Pulmonary artery endothelial cell (primary cell): ENCODE results near the gene IQGAP2. TPM values are rescaled to one million over a fixed set of nuclear protein-coding genes. Genes with fewer than 3 reads are reported as not detected.

Experiments
- DNase-seq: peaks from one replicate; pipeline ENCODE4 v3.0.0-alpha.2; 2011; ENCODE audit warnings: low read depth, low spot score
- total RNA-seq: library from RNA; depleted of rRNA; stranded (reverse); fragments of >200 nt; gene quantifications from 2 replicates; pipeline ENCODE4 v1.2.3, GENCODE V29; 2014

The IQGAP2 gene
- total RNA-seq, 1 donor from 2014 or later: 4.4 TPM

GRCh38 chr5:76560952-76561891 lies 158.1 kb downstream of the IQGAP2 start:
- DNase-seq: no peak

DNA sequence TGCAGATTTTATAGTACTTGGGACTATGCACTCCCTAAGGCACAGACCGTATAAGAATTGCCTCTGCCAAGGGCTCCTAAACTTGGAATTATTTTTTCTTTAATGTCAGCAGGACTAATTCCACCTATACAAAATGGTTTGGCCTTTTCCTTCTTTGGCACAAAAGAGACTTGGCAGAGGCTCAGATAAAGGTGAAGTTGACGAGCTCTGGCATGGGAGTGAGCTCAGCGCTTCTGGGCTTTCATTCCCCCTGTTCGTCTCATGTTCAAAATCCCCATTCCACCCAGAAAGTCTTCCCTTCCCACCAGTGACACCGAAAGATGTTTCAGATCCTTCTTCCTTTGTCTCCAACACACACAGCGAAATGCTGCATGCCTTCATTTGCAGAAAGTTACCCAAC lies 158.9 kb downstream of the IQGAP2 start:
- DNase-seq: no peak

DNA sequence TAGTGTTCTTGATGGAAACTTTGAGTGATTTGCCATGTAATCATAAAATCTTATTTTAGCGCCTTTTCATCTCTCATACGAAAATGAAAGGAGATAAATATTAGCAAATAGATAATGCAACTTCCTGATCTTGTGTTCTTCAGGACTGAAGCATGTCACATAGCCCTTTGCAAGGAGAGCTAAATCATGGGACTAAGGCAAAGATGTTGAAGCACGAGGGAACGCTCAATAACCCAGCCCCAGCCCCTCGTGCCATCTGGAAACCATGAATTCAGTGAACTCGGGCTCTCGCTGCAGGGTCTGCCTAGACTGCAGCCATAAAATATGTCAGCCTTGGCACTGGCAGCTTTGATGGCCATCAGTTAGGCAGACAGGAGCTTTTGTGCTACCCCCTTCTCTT lies 161.9 kb downstream of the IQGAP2 start:
- DNase-seq: no peak

DNA sequence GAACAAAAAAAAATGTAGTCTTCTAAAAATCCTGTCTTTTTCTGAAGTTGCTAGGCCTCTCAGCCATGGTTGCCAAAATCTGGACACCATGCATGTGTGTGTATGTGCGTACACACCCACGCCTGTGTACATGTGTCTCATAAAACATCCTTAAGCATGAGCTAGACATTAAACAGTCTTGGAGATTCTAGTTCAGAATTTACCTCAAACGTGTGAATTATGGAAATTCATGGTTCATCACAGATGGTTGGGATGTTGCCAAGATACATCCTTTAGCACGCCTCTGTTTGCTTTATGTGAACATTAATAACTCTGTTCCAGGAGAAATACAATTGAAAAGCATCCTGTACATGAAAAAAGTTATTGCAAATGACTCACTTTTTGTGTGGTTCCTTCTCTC lies 167.1 kb downstream of the IQGAP2 start:
- no peak for DNase-seq

GRCh38 chr5:76571559-76571958 lies 168.5 kb downstream of the IQGAP2 start:
- no peak for DNase-seq

DNA sequence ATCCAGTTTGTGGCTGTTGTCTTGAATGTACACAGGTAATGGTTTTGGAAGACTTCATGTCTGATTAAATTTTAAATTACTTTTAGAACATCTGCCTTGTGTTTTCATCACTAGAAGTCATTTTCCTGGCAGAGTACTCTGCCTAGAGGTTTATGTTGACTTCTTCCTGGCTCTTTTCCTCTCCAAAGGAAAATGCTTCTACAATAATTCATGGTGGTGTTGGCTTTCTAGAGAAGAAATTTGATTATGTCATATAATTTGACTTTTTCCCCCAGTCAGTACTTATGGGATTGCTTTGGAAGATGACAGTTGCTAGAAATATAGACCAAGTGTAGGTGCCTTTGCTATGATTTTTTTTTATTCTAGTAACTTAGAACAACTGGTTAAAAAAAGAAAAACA lies 173.4 kb downstream of the IQGAP2 start:
- no peak for DNase-seq

DNA sequence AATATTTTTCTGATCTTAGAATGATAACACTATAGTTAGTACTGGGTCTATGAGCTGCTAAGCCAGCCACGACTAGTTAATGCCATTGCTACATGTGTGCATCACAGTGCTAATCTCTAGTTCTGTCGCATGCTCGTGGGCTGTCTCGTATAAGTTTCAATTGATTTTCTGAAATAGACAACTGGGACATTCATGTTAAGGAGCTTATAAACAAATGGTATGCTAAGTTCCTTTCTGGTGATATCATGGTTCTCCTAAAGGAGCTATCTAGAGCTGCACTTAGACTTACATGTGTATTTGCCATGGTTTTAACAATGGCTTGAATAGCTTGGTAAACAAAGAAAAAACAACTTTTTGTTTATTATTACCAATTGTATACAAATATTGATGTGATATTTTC lies 173.9 kb downstream of the IQGAP2 start:
- no peak for DNase-seq

GRCh38 chr5:76579166-76579937 lies 176.3 kb downstream of the IQGAP2 start:
- no peak for DNase-seq

- DNase-seq: no peak
These were observed 177.9 kb downstream of the IQGAP2 start for GRCh38 chr5:76580981-76581380.

DNA sequence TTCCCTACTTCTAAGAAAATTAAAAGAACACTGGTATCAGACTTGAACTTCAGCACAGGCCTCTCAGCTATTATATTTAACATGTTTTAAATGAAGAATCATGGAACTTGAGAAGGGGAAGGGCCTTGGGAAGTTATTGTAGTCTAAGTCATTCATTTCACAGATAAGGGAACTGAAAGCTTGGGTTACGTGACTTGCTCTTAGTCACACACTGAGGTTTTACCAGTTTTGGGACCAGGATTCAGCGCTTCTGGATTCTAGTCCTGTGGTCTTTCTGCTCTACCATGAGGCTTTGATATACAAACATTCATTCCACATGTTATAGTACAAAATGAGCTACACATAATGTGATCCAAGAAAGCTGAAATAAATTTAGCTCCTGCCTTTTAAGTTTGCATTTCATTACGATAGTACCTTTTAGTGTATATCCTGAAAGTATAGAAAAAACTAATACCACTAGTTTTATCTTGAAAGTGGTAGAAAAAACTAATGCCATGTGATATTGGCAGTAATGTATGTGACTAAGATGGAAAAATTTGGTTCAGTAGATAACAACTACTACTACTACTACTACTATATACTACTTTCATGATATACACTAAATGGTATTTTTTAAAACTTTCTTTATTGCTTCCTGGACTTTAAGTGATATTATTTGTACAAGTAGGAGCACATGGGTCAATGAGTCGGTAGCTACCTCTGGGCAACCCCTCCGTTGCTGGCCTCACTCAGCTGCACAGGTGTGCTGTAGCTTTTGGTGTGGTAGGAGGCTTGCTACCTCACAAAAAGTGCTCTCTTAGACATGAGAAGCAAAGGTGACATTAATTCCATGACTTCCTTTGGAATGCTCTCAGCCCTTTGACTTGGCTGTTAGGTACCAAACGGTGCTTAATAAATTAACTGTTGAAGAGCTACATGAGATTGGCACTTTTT lies 179.4 kb downstream of the IQGAP2 start:
- DNase-seq: no peak

DNA sequence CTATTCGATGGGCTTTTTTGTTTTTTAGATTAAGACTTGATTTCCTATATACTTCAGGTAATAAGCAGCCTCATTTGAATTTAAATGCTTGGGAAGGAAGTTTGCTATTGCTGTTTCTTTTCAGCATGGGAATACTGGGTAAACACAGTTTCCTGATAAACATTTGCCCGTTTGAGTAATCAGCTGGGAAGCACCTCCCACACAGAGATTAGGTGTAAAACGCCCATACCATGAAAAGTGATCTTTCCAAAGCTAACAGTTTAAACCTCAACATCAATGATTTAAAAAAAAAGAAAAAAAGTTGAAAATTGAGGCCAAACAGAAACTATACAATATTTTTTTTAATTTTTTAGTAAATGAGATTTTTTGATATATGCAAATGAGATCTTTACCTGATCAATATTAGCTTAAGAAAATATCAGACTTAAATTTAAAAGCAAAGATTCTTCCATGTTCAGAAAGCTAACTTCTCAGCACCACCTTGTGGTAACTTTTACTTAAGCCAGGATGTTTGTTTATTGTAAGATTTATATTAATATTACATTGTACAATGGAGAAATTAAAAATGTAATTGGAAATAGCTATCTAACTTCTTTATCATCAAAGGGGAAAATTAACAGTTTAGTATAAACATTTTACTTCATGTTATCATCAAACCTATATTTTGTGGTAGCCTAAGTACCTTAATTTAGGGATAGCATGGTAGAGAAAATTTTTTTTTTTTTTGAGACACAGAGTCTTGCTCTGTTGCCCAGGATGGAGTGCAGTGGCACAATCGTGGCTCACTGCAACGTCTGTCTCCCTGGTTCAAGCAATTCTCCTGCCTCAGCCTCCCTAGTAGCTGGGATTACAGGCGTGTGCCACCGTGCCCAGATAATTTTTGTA lies 180.3 kb downstream of the IQGAP2 start:
- DNase-seq: no peak

DNA sequence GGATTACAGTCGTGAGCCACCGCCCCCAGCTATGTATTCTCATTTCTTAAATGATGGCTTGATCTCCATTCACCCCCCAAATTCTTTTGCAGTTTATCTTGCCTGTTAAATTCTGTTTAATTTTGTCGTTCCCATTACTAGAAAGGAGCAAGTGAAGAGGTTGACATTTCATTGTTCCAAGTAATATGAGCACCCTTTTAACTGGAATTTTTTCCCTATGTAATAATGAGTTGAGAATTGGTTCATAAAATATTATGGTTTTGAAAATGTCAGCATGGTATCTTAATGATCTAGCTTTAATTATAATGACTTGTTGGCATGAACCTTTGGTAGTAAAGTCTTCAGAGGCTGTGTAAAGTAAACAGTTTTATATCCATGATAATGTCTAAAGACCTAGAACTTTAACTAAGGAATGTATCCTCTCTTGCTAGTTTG lies 182.7 kb downstream of the IQGAP2 start:
- DNase-seq: no peak

DNA sequence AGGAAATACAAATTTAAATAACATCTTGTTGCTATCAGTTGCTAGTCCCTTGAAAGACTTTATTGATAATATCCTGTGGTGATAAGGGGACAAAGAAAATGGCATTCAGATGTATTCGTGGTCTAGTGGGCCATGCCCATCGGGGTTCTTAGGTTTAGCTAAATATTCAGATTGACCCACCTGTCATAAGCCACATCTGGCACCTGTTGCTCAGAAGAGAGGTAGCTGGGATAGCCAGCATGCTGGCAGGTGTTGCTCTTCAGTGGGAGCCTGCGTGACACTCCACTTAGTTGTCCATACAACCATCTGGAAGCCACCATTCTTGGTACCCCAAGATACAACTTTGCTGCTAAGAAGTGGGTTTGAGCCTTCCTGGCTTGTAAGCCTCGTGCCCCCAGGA lies 183.4 kb downstream of the IQGAP2 start:
- DNase-seq: no peak

DNA sequence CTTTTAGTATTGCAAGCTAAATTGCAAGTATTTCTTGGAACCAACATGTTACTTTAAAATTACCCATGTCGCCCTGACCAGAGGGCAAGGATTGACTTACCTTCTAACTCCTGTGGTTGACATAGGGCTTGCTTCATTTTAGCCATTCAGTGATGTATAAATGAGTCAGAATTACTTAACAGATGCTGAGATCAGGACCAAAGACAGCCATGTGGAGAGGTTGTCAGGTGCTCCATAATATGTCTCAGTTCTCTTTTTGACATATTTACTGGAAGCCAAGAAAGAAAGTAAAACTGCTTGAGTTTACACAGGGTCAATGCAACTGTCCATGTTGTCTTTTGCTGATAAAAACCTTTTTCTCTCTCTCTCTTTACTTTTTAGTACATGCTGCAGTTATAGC lies 186.9 kb downstream of the IQGAP2 start:
- no peak for DNase-seq

GRCh38 chr5:76591366-76591765 lies 188.3 kb downstream of the IQGAP2 start:
- DNase-seq: no peak

DNA sequence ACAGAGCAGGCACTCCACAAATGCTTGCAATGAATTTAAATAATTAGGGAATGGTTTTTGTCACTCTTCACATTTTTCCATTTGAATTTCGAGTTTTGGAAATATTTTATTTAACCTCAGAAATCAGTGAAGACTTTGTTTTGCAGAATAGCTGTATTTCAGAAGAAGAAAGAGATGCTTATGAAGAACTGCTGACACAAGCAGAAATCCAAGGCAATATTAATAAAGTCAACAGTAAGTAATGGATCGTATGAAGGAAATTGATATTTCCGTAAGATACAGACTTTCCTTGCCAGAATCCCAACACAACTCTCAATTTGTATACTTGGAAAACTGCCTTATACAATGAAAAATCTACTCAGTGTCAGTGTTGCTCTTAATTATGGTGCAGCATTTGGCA lies 189.6 kb downstream of the IQGAP2 start:
- DNase-seq: no peak

- DNase-seq: no peak
These were observed 191.0 kb downstream of the IQGAP2 start for GRCh38 chr5:76594107-76594506.

DNA sequence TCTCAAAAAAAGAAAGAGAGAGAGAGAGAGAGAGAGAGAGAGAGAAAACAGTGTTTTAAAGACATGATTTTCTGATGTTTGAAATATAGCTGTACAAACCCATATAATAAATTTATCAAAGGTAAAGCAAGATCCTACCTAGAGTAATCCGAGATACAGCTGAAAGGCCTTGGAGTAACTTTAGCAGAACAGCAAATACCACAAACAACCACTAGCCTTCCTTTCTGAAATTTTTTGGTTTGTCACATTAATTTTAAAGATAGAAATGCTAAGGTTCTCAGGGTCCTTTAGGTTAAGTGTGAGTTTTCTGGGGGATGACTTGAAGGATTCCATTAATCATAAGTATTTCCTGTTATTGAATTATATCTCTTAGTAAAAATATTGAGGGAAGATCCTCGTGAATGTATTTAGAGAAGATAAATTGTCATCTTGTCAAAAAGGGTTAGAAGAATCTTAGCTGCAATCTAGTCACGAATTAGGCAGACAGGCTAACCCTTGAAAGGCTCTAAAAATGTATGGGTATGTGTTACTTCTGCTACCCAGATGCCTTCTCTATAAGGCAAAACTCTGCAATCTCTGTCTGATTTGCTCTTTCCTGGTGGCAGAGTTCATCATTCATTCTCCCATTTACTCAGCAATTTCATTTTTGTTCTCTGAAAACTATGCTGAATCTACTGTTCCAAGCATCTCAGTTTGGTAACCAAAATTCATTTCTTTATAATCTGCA lies 192.8 kb downstream of the IQGAP2 start:
- no peak for DNase-seq

DNA sequence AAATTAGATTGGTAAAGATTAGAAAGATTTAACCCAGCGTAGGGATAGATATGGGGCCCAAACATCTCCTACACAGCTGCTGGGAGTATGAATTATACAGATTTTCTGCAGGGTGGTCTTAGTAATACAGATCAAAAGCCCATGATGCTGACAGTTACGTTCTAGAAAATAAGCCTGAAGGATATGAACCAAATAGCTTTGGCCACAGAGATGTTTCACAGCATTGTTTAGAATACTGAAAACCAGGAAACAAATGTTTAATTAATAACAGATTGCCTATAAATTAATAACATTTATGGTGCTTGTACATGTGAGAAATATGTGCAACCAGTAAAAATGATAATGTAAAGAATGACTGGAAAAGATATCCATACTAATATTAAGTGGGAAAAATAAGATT lies 195.4 kb downstream of the IQGAP2 start:
- no peak for DNase-seq

GRCh38 chr5:76600716-76601115 lies 197.6 kb downstream of the IQGAP2 start:
- no peak for DNase-seq
